OCI-LY1 (cell line): Measurements from ENCODE around the gene SMC1A.

Experiments used
- EZH2 ChIP-seq: fragments of 200-600 bp; sonication (generic), shearing (Covaris generic); IDR thresholded peaks from 2 replicates; pipeline ENCODE4 v1.8.0; 2017; ENCODE audit warnings: borderline replicate concordance, mixed run types, mild to moderate bottlenecking, antibody characterized with exemption, low read length, moderate library complexity, mixed read lengths
- TF ChIP-seq, protein P1 (sequence below): fragments of 200-600 bp; sonication (generic), shearing (Covaris generic); IDR thresholded peaks from 2 replicates; pipeline ENCODE4 v1.5.1; 2017; ENCODE audit warnings: mild to moderate bottlenecking, antibody characterized with exemption, low read length, moderate library complexity, mixed read lengths

DNA sequence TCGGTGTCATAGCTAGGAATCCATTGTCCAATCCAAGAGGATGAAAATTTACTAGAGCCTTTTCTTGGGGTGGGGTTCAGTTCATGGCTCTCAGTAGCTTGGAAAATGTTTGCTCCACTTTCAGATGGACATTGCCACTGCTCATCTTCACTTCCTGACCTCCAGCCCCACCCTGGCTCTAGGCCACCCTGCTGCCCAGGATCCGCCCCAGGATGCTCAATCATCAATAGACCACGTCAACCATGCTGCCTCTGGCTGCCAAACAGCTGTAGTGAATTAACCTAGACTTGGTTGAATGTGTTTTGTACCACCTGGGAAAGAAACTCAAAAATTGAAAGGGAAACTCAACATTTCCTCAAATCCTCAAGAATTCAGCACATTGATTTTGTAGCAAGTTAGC lies 48.9 kb upstream of the SMC1A start:
- TF ChIP-seq, protein P1, sequence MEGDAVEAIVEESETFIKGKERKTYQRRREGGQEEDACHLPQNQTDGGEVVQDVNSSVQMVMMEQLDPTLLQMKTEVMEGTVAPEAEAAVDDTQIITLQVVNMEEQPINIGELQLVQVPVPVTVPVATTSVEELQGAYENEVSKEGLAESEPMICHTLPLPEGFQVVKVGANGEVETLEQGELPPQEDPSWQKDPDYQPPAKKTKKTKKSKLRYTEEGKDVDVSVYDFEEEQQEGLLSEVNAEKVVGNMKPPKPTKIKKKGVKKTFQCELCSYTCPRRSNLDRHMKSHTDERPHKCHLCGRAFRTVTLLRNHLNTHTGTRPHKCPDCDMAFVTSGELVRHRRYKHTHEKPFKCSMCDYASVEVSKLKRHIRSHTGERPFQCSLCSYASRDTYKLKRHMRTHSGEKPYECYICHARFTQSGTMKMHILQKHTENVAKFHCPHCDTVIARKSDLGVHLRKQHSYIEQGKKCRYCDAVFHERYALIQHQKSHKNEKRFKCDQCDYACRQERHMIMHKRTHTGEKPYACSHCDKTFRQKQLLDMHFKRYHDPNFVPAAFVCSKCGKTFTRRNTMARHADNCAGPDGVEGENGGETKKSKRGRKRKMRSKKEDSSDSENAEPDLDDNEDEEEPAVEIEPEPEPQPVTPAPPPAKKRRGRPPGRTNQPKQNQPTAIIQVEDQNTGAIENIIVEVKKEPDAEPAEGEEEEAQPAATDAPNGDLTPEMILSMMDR: no peak
- TF ChIP-seq EZH2: no peak
